Colonic mucosa (tissue), 4 donors: ENCODE measurements around the gene ACTG2. TPM values are rescaled to one million over a fixed set of nuclear protein-coding genes. Genes with fewer than 3 reads are reported as not detected.
A peak's percentile ranks its signal among the peaks of the same experiment; 100 is the strongest.

Experiments
- DNase-seq: peaks from one replicate; pipeline ENCODE4 v3.0.0-alpha.2; 2020
- H3K27ac ChIP-seq: fragments of 200-600 bp; one replicate; pipeline ENCODE4 v1.8.0; 2021
- H3K27me3 ChIP-seq: fragments of 200-600 bp; one replicate; pipeline ENCODE4 v1.8.0; 2021
- H3K36me3 ChIP-seq: fragments of 200-600 bp; one replicate; pipeline ENCODE4 v1.8.0; 2021
- H3K4me1 ChIP-seq: fragments of 200-600 bp; one replicate; pipeline ENCODE4 v1.8.0; 2021; ENCODE audit warnings: mild to moderate bottlenecking
- H3K4me3 ChIP-seq: fragments of 200-600 bp; one replicate; pipeline ENCODE4 v1.8.0; 2021
- H3K9ac ChIP-seq, 2 donors: one replicate each; pipeline ENCODE4 v1.7.0; 2013; ENCODE audit warnings: control low read depth in 2 of 2, low read depth in 2 of 2, low read length in 2 of 2
- H3K9me3 ChIP-seq: fragments of 200-600 bp; one replicate; pipeline ENCODE4 v1.8.0; 2021
- intact Hi-C: fragments of 100-400 bp; cut with DNase I; formaldehyde crosslinking; loops from one replicate; pipeline ENCODE4 v1.14.1; 2022
- total RNA-seq, 2 donors: library from RNA; stranded (reverse); fragmentation: NEBNext Ultra II Directional in 1 of 2; extraction: Animal tissue kit (Norgen Biotek cat#: 25700) in 1 of 2; gene quantifications; one replicate each; pipeline ENCODE4 v1.2.1, GENCODE V29; 2021
- TF ChIP-seq, protein P1 (sequence below): fragments of 200-600 bp; IDR thresholded peaks from one replicate; pipeline ENCODE4 v1.8.0; 2022; ENCODE audit warnings: antibody characterized with exemption, mild to moderate bottlenecking
- donor health status: healthy.
- donor health status: DM: no; HTN: no; CAD: no.
- donor health status: DM: no; HTN: no; CAD: no.

Gene ACTG2
- total RNA-seq, 2 donors from 2014 or later, result 25.4 to 1,198 TPM

- Histone ChIP-seq H3K27me3 (no peaks in the 10 kb centered on the region), H3K36me3 (no peaks in the 10 kb centered on the region), H3K9ac (no peak overlapping the region), H3K27ac (no peak overlapping the region), H3K4me3 (no peak overlapping the region), H3K9me3 (no peaks in the 10 kb centered on the region), H3K4me1 (no peaks in the 10 kb centered on the region)
- no peak for DNase-seq
- TF ChIP-seq, protein P1, sequence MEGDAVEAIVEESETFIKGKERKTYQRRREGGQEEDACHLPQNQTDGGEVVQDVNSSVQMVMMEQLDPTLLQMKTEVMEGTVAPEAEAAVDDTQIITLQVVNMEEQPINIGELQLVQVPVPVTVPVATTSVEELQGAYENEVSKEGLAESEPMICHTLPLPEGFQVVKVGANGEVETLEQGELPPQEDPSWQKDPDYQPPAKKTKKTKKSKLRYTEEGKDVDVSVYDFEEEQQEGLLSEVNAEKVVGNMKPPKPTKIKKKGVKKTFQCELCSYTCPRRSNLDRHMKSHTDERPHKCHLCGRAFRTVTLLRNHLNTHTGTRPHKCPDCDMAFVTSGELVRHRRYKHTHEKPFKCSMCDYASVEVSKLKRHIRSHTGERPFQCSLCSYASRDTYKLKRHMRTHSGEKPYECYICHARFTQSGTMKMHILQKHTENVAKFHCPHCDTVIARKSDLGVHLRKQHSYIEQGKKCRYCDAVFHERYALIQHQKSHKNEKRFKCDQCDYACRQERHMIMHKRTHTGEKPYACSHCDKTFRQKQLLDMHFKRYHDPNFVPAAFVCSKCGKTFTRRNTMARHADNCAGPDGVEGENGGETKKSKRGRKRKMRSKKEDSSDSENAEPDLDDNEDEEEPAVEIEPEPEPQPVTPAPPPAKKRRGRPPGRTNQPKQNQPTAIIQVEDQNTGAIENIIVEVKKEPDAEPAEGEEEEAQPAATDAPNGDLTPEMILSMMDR, result no peak
- intact Hi-C loops, result no loop called here
Observed at GRCh38 chr2:73917296-73917695, 24.5 kb downstream of the ACTG2 start.

GRCh38 chr2:73917696-73918207 lies 24.9 kb downstream of the ACTG2 start:
- TF ChIP-seq, protein P1, result no peak
- Histone ChIP-seq H3K9ac (no peak overlapping the region), H3K27ac (no peak overlapping the region), H3K36me3 (no peaks in the 10 kb centered on the region), H3K27me3 (no peaks in the 10 kb centered on the region), H3K4me3 (no peak overlapping the region), H3K9me3 (no peaks in the 10 kb centered on the region), H3K4me1 (no peaks in the 10 kb centered on the region)
- no peak for DNase-seq
- intact Hi-C loops, result no loop called here

DNA sequence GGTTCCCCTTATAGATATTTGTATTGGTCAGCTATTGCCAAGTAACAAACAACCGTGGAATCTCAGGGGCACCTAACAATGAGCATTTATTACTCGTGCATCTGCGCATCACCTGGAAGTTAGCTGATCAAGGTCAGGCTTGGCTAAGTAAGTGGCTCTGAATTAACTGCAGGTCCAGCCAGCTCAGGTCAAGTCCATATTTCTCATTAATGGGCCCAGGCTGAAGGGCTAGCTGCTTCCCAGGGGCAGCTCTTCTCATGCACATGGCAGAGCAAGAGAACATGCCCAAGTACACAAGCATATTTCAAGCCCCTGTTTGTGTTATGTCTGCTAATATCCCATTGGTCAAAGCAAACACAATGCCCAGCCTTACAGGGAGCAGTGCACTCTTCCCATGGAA lies 26.0 kb downstream of the ACTG2 start:
- TF ChIP-seq, protein P1, result no peak
- Histone ChIP-seq H3K9me3 (no peaks in the 10 kb centered on the region), H3K4me1 (no peaks in the 10 kb centered on the region), H3K36me3 (no peaks in the 10 kb centered on the region), H3K27me3 (no peaks in the 10 kb centered on the region), H3K4me3 (no peak overlapping the region), H3K9ac (no peak overlapping the region), H3K27ac (no peak overlapping the region)
- no peak for DNase-seq
- intact Hi-C loops, result no loop called here

- H3K9me3 ChIP-seq, result no peaks in the 10 kb centered on the region
- no peak overlapping the region for H3K9ac ChIP-seq
- H3K27me3 ChIP-seq, result no peaks in the 10 kb centered on the region
- DNase-seq, result no peak
- H3K4me3 ChIP-seq, result no peak overlapping the region
- H3K27ac ChIP-seq, result no peak overlapping the region
- intact Hi-C loops, result loop anchor here (10.0 kb wide), 1 partner anchor 95 kb away; the partner anchor contains the start of gene STAMBP
- TF ChIP-seq, protein P1, result no peak
- no peaks in the 10 kb centered on the region for H3K36me3 ChIP-seq
- no peaks in the 10 kb centered on the region for H3K4me1 ChIP-seq
Observed at GRCh38 chr2:73919596-73920228, 26.9 kb downstream of the ACTG2 start.

DNA sequence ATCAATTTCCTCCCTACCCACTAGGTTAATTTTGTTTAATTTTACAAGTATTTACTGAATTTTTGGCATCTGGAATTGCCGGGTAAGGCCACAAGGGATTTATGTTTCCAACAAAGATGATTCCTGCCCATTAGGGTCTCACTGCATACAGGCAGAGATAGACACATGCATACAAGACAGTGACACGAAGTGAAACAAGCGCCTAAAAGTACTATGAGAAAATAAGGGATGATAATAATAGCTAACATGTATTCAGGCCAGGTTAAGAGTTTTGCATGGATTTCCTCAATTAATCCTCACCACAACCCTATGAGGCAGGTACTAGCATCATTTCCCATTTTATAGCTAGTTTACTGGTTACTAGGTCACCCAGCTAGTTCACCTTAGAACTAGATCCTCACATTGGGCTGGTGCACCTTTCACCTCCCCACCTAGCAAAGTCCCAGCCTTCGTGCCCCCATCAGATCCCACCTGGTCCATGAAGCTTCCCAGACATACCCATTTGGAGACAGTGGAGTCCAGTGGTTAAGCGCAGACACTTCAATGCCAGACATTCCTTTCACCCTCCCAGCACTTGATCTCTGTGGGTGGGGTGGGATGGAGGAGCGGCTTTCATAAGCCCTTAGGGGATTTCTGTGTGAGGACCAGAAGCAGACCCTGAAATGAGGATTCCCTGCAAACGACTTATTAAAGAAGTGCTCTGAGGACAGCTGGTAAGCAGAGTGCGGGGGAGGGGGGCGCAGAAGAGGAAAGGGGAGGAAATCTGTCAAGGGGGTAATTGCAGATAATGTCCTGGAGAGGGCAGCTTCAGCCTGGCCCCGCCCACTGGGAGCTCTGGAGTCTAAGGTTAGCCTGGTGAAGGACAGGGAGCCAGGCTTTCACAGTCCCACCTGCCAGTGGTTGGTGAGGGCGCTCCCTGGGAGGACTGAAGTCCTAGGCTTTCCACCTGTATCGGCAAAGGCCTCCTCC lies 28.1 kb downstream of the ACTG2 start:
- Histone ChIP-seq H3K36me3 (no peaks in the 10 kb centered on the region), H3K4me1 (no peaks in the 10 kb centered on the region), H3K9me3 (no peaks in the 10 kb centered on the region), H3K27me3 (no peaks in the 10 kb centered on the region), H3K4me3 (no peak overlapping the region), H3K27ac (no peak overlapping the region), H3K9ac (no peak overlapping the region)
- DNase-seq, result peak; percentile 43
- TF ChIP-seq, protein P1, result peak; percentile 28
- intact Hi-C loops, result loop anchor here (10.0 kb wide), 1 partner anchor 96 kb away; the partner anchor contains the start of gene STAMBP
